HepG2 (cell line): Measurements from ENCODE around the gene ZNF814. TPM values are rescaled to one million over a fixed set of nuclear protein-coding genes. Genes with fewer than 3 reads are reported as not detected.
A peak's percentile ranks its signal among the peaks of the same experiment; 100 is the strongest.

Experiments used
- BRCA1 ChIP-seq: sonication (generic); formaldehyde crosslinking; IDR thresholded peaks from 2 replicates; pipeline ENCODE4 v1.4.0; 2020; ENCODE audit warnings: missing genetic modification reagents
- DRAP1 ChIP-seq: IDR thresholded peaks from 2 replicates; pipeline ENCODE4 v1.6.1; 2016; ENCODE audit warnings: missing genetic modification reagents, missing compliant biosample characterization
- GABPA ChIP-seq, 2 experiments: IDR thresholded peaks; 2 replicates each; pipeline ENCODE4 v1.6.1; 2011 to 2016; ENCODE audit warnings: low read depth in 2 of 2, low read length in 1 of 2, missing biosample characterization in 1 of 2, missing genetic modification characterization in 1 of 2
- ISL2 ChIP-seq: sonication (generic); formaldehyde crosslinking; IDR thresholded peaks from 2 replicates; pipeline ENCODE4 v1.5.0; 2020; ENCODE audit warnings: missing genetic modification reagents
- KAT8 ChIP-seq: IDR thresholded peaks from 2 replicates; pipeline ENCODE4 v1.6.1; 2016; ENCODE audit warnings: missing genetic modification reagents, missing compliant biosample characterization
- KDM1A ChIP-seq: IDR thresholded peaks from 2 replicates; pipeline ENCODE4 v1.6.1; 2016; ENCODE audit warnings: missing compliant biosample characterization
- MIXL1 ChIP-seq: IDR thresholded peaks from 2 replicates; pipeline ENCODE4 v1.6.1; 2016
- PRDM15 ChIP-seq: sonication (generic); formaldehyde crosslinking; IDR thresholded peaks from 2 replicates; pipeline ENCODE4 v1.4.0; 2020; ENCODE audit warnings: missing genetic modification reagents
- RAD51 ChIP-seq: fragments of 450-650 bp; IDR thresholded peaks from 2 replicates; pipeline ENCODE4 v1.6.1; 2016; ENCODE audit warnings: borderline replicate concordance
- RNF2 ChIP-seq: fragments of 450-650 bp; conservative IDR thresholded peaks from 2 replicates; pipeline ENCODE4 v1.6.1; 2016; ENCODE audit warnings: low read depth
- SAFB2 ChIP-seq: sonication (generic); formaldehyde crosslinking; IDR thresholded peaks from 2 replicates; pipeline ENCODE4 v1.5.1; 2020; ENCODE audit warnings: missing genetic modification reagents, low read depth, mild to moderate bottlenecking, borderline replicate concordance
- STAT5B ChIP-seq: sonication (generic); formaldehyde crosslinking; IDR thresholded peaks from 2 replicates; pipeline ENCODE4 v1.4.0; 2020; ENCODE audit warnings: missing genetic modification reagents
- TEAD3 ChIP-seq: optimal IDR thresholded peaks from 2 replicates; pipeline ENCODE3; 2016; ENCODE audit warnings: borderline replicate concordance
- TOE1 ChIP-seq: sonication (generic); formaldehyde crosslinking; IDR thresholded peaks from 2 replicates; pipeline ENCODE4 v1.4.0; 2020; ENCODE audit warnings: mild to moderate bottlenecking, missing genetic modification reagents
- TRIM22 ChIP-seq: fragments of 450-650 bp; IDR thresholded peaks from 2 replicates; pipeline ENCODE4 v1.6.1; 2017
- ZBTB37 ChIP-seq: sonication (generic); formaldehyde crosslinking; IDR thresholded peaks from 2 replicates; pipeline ENCODE4 v1.4.0; 2020; ENCODE audit warnings: mild to moderate bottlenecking, missing genetic modification reagents
- ZMAT3 ChIP-seq: sonication (generic); formaldehyde crosslinking; conservative IDR thresholded peaks from 2 replicates; pipeline ENCODE4 v1.7.0; 2021; ENCODE audit warnings: missing genetic modification reagents
- ZNF280D ChIP-seq: sonication (generic); formaldehyde crosslinking; IDR thresholded peaks from 2 replicates; pipeline ENCODE4 v1.5.1; 2020; ENCODE audit warnings: mild to moderate bottlenecking, missing genetic modification reagents
- ZNF558 ChIP-seq: sonication (generic); formaldehyde crosslinking; IDR thresholded peaks from 2 replicates; pipeline ENCODE4 v1.9.0; 2022; ENCODE audit warnings: mild to moderate bottlenecking, missing genetic modification reagents, borderline replicate concordance
- ZNF720 ChIP-seq: sonication (generic); formaldehyde crosslinking; IDR thresholded peaks from 2 replicates; pipeline ENCODE4 v1.4.0; 2020; ENCODE audit warnings: missing genetic modification reagents
- ZNF792 ChIP-seq: IDR thresholded peaks from 2 replicates; pipeline ENCODE4 v1.6.1; 2016
- polyA plus RNA-seq, 8 experiments: library from polyadenylated mRNA; depleted of rRNA in 3 of 8; stranded (reverse) in 7 of 8; unstranded in 1 of 8; fragments of >200 nt; fragmentation: Illumina TruSeq in 4 of 8; extraction: Trizol in 4 of 8; gene quantifications; 2 replicates each; pipeline versions ENCODE4 v1.2.1 to v1.2.3, GENCODE V29; 2011 to 2016; ENCODE audit warnings: low read depth in 4 of 8, missing spikeins in 1 of 8, mixed read lengths in 1 of 8; ENCODE audit not compliant: insufficient read depth in 1 of 8
- total RNA-seq, 5 experiments: library from RNA; depleted of rRNA; stranded (reverse); fragments of >200 nt; fragmentation: Illumina TruSeq; extraction: Trizol; gene quantifications; 2 replicates each; pipeline ENCODE4 v1.2.3, GENCODE V29; 2016; ENCODE audit warnings: low read depth in 1 of 5

Gene ZNF814
- total and polyA plus RNA-seq, 2 of the 13 experiments (the other 11 are each of a cell fraction or from before 2014, with no cell fraction given): 2.5 to 3.4 TPM

GRCh38 chr19:57814505-57815246 is 74.2 kb downstream of the ZNF814 start, which contains the start of gene ZNF552 (continued):
- TF ChIP-seq PRDM15 (CRISPR knock-in tag) (0 out of 2 replicates have a peak, but pooled peaks have one; percentile 18), BRCA1 (CRISPR knock-in tag) (0 out of 2 replicates have a peak, but pooled peaks have one; percentile 52), TOE1 (CRISPR knock-in tag) (no peak), ZMAT3 (CRISPR knock-in tag) (peak; percentile 82; the same call in 1 of the 2 replicates), ZNF280D (no peak), DRAP1 (CRISPR knock-in tag) (peak; percentile 96), RAD51 (no peak), STAT5B (CRISPR knock-in tag) (no peak), TEAD3 (CRISPR knock-in tag) (no peak), MIXL1 (CRISPR knock-in tag) (peak; percentile 11; the same call in 1 of the 2 replicates), ZNF792 (CRISPR knock-in tag) (peak; percentile 27; the same call in 1 of the 2 replicates), RNF2 (no peak), ISL2 (CRISPR knock-in tag) (peak; percentile 21), SAFB2 (no peak), ZNF720 (CRISPR knock-in tag) (no peak), ZBTB37 (CRISPR knock-in tag) (no peak), TRIM22 (no peak), KAT8 (CRISPR knock-in tag) (peak; percentile 91), KDM1A (no peak), GABPA (IDR thresholded peaks at IDR 0.05; ENCODE audit: low read depth, low read length) (peak; percentile 71), GABPA (CRISPR knock-in tag; IDR thresholded peaks at IDR 0.05; ENCODE audit: low read depth) (peak; percentile 95), ZNF558 (CRISPR knock-in tag) (no peak)
